DLD1 (cell line): ENCODE results near the gene ENPP5.

Experiments used
- in situ Hi-C: cut with HindIII; loops from 2 replicates; pipeline ENCODE4 v1.10.0; 2017; ENCODE audit warnings: low sequenced_read_pairs

The ENPP5 gene

GRCh38 chr6:46113370-46113769 lies 57.4 kb downstream of the ENPP5 start:
- in situ Hi-C loops, result no loop called here
